Esophagus muscularis mucosa (tissue), 4 donors: ENCODE data around the gene DMPK. TPM values are rescaled to one million over a fixed set of nuclear protein-coding genes. Genes with fewer than 3 reads are reported as not detected.

Source experiments
- total RNA-seq, 4 donors: library from RNA; depleted of rRNA; stranded (reverse); fragments of >200 nt; gene quantifications; one replicate each; pipeline versions ENCODE4 v1.1.0 to v1.2.1, GENCODE V29; 2016

Gene DMPK
- total RNA-seq, 4 donors from 2014 or later, result 247 to 487 (median 347) TPM

Other genes with a start within 250 kb of the DMPK start
- 10 to 100 TPM in 2 of 4 donors, 1 to 10 TPM in 2; 6.2 to 20.0 (median 13.8) TPM for gene OPA3, start 197.7 kb downstream of the DMPK start, total RNA-seq
- gene GPR4, start 180.3 kb downstream of the DMPK start, total RNA-seq, result 1 to 10 TPM in 3 of 4 donors, under 1 TPM in 1; 0.42 to 6.6 (median 4.8) TPM
- gene EML2, start 143.1 kb downstream of the DMPK start, total RNA-seq, result 10 to 100 TPM; 12.0 to 28.4 (median 18.3) TPM
- not detected for gene GIPR, start 114.3 kb downstream of the DMPK start, total RNA-seq
- gene SNRPD2, start 90.5 kb downstream of the DMPK start, total RNA-seq, result 100 to 1,000 TPM; 107 to 167 (median 139) TPM
- 1 to 10 TPM; 4.6 to 6.8 (median 6.0) TPM for gene QPCTL, start 89.8 kb downstream of the DMPK start, total RNA-seq
- gene FBXO46, start 51.6 kb downstream of the DMPK start, total RNA-seq, result 10 to 100 TPM in 3 of 4 donors, 1 to 10 TPM in 1; 8.6 to 27.7 (median 18.2) TPM
- gene MEIOSIN, start 49.1 kb downstream of the DMPK start, total RNA-seq, result not detected
- gene SIX5, start 13.2 kb downstream of the DMPK start, total RNA-seq, result 10 to 100 TPM; 18.2 to 39.9 (median 28.8) TPM
- gene DMWD, start 10.4 kb upstream of the DMPK start, total RNA-seq, result 10 to 100 TPM; 56.0 to 88.7 (median 63.3) TPM
- gene RSPH6A, start 32.8 kb upstream of the DMPK start, total RNA-seq, result under 1 TPM in 1 of 4 donors, not detected in 3; 0.11 TPM
- gene SYMPK, start 80.7 kb upstream of the DMPK start, total RNA-seq, result 10 to 100 TPM; 22.0 to 44.2 (median 36.6) TPM
- not detected for gene FOXA3, start 81.8 kb upstream of the DMPK start, total RNA-seq
- gene IRF2BP1, start 103.7 kb upstream of the DMPK start, total RNA-seq, result 10 to 100 TPM; 22.4 to 58.7 (median 44.2) TPM
- 1 to 10 TPM; 3.8 to 7.9 (median 6.0) TPM for gene MYPOP, start 120.1 kb upstream of the DMPK start, total RNA-seq
- gene NANOS2, start 132.3 kb upstream of the DMPK start, total RNA-seq, result not detected
- gene NOVA2, start 191.4 kb upstream of the DMPK start, total RNA-seq, result 1 to 10 TPM; 1.2 to 4.6 (median 2.7) TPM
- 1 to 10 TPM; 5.3 to 9.6 (median 8.6) TPM for gene CCDC61, start 213.0 kb upstream of the DMPK start, total RNA-seq
- gene PGLYRP1, start 240.6 kb upstream of the DMPK start, total RNA-seq, result under 1 TPM in 1 of 4 donors, not detected in 3; 0.65 TPM